Mesothelial cell of epicardium (in vitro differentiated cells): Measurements from ENCODE around the gene ACMSD. TPM values are rescaled to one million over a fixed set of nuclear protein-coding genes. Genes with fewer than 3 reads are reported as not detected.
"Not testable (repeated sequence)": the region's sequence is repeated elsewhere in the genome, so short reads cannot be mapped to it uniquely, and the experiment has no call there.

Experiments used
- DNase-seq, 2 experiments: peaks; one replicate each; pipeline ENCODE4 v3.0.0; 2021; ENCODE audit warnings: low spot score in 2 of 2; ENCODE audit not compliant: unreplicated experiment in 2 of 2
- H3K27ac Mint-ChIP-seq: 2 replicates; pipeline ENCODE4 v1.8.0; 2021; ENCODE audit warnings: mixed read lengths
- H3K27me3 Mint-ChIP-seq: 2 replicates; pipeline ENCODE4 v1.8.0; 2021; ENCODE audit warnings: low read depth, mixed read lengths
- H3K36me3 Mint-ChIP-seq: 2 replicates; pipeline ENCODE4 v1.8.0; 2021; ENCODE audit warnings: mixed read lengths
- H3K4me1 Mint-ChIP-seq: 2 replicates; pipeline ENCODE4 v1.8.0; 2021; ENCODE audit warnings: mixed read lengths
- H3K4me3 Mint-ChIP-seq: 2 replicates; pipeline ENCODE4 v1.8.0; 2021; ENCODE audit warnings: mild to moderate bottlenecking, moderate library complexity, mixed read lengths
- H3K9me3 Mint-ChIP-seq: 2 replicates; pipeline ENCODE4 v1.8.0; 2021; ENCODE audit warnings: mixed read lengths
- CTCF ChIP-seq: fragments of 200-600 bp; sonication (generic); IDR thresholded peaks from one replicate; pipeline ENCODE4 v1.5.0; 2021; ENCODE audit warnings: antibody characterized with exemption; ENCODE audit not compliant: unreplicated experiment
- total RNA-seq: library from RNA; stranded (reverse); gene quantifications from 3 replicates; pipeline ENCODE4 v1.2.1, GENCODE V29; 2021

The ACMSD gene
- total RNA-seq, 1 donor from 2014 or later = not detected

GRCh38 chr2:134842930-134843490 is 4.6 kb downstream of the ACMSD start:
- peak in 1 of 2 experiments; percentile 43 for DNase-seq
- TF ChIP-seq CTCF = no peak
- Mint-ChIP-seq H3K9me3 (peaks cover 6% of the 10 kb centered on the region), H3K4me3 (no peak overlapping the region), H3K4me1 (peaks cover 13% of the 10 kb centered on the region), H3K27me3 (peaks cover 3% of the 10 kb centered on the region), H3K27ac (no peak overlapping the region), H3K36me3 (no peaks in the 10 kb centered on the region)

DNA sequence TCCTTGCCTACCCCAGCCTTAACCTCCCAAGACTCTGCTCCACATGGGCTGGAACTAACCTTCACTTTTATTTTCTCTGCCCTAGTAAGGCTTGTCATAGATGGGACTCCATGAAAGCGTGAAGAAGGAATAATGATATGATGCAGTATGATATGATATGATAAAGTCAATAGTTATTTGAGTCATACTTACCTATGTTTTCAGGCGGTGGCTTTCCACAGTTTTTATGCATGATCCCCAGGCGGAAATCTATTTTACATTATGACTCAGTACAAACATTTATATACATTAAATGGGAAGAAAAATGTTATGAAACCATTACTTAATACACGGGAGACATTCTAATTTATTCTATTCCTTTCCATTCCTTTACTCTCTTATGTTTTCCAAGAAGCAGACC is 5.6 kb downstream of the ACMSD start:
- Mint-ChIP-seq H3K4me3 (no peak overlapping the region), H3K27me3 (peaks cover 3% of the 10 kb centered on the region), H3K27ac (no peak overlapping the region), H3K9me3 (peaks cover 10% of the 10 kb centered on the region), H3K4me1 (peaks cover 13% of the 10 kb centered on the region), H3K36me3 (no peaks in the 10 kb centered on the region)
- no peak for TF ChIP-seq CTCF
- no peak for DNase-seq

GRCh38 chr2:134845028-134845427 is 6.6 kb downstream of the ACMSD start:
- no peak for TF ChIP-seq CTCF
- Mint-ChIP-seq H3K36me3 (no peaks in the 10 kb centered on the region), H3K4me1 (peaks cover 13% of the 10 kb centered on the region), H3K9me3 (peaks cover 13% of the 10 kb centered on the region), H3K27me3 (peaks cover 3% of the 10 kb centered on the region), H3K4me3 (no peak overlapping the region), H3K27ac (no peak overlapping the region)
- DNase-seq = no peak

- H3K27me3 Mint-ChIP-seq = no peaks in the 10 kb centered on the region
- no peak for TF ChIP-seq CTCF
- no peak for DNase-seq
- no peak overlapping the region for H3K4me3 Mint-ChIP-seq
- peaks cover 13% of the 10 kb centered on the region for H3K4me1 Mint-ChIP-seq
- no peaks in the 10 kb centered on the region for H3K36me3 Mint-ChIP-seq
- H3K27ac Mint-ChIP-seq = no peak overlapping the region
- H3K9me3 Mint-ChIP-seq = peaks cover 13% of the 10 kb centered on the region
Measured at GRCh38 chr2:134845719-134846118, 7.3 kb downstream of the ACMSD start.

DNA sequence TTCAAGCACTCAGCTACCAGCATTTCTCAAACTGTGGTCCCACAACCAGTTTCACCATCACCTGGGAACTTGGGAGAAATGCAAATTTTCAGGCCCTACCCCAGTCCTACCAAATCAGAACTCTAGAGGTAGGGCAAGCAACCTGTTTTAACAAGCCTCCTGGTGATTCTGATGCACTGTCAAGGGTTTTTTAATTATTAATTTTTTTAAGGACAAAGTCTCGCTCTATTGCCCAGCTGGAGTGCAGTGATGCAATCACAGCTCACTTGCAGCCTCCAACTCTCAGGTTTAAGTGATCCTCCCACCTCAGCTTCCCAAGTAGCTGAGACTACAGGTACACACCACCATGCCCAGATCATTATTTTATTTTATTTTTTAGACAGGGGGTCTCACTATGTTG is 7.8 kb downstream of the ACMSD start:
- H3K36me3 Mint-ChIP-seq = no peaks in the 10 kb centered on the region
- H3K27me3 Mint-ChIP-seq = no peaks in the 10 kb centered on the region
- no peak overlapping the region for H3K27ac Mint-ChIP-seq
- H3K9me3 Mint-ChIP-seq = peaks cover 13% of the 10 kb centered on the region
- H3K4me3 Mint-ChIP-seq = no peak overlapping the region
- no peak for TF ChIP-seq CTCF
- no peak for DNase-seq
- peaks cover 13% of the 10 kb centered on the region for H3K4me1 Mint-ChIP-seq

DNA sequence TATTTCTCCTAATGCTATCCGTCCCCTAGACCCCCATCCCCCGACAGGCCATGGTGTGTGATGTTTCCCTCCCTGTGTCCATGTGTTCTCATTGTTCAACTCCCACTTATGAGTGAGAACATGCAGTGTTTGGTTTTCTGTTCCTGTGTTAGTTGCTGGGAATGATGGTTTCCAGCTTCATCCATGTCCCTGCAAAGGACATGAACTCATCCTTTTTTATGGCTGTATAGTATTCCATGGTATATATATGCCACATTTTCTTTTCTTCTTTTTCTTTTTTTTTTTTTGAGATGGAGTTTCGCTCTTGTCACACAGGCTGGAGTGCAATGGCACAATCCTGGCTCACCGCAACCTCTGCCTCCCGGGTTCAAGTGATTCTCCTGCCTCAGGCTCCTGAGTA is 9.2 kb downstream of the ACMSD start:
- not testable (repeated sequence) for H3K36me3 Mint-ChIP-seq, H3K27me3 Mint-ChIP-seq, DNase-seq, H3K27ac Mint-ChIP-seq, H3K4me3 Mint-ChIP-seq
- Mint-ChIP-seq H3K9me3 (peaks cover 13% of the 10 kb centered on the region), H3K4me1 (peaks cover 12% of the 10 kb centered on the region)
